ENCODE results near the gene DIAPH1.
A peak's percentile ranks its signal among the peaks of the same experiment; 100 is the strongest.

Gene DIAPH1

GRCh38 chr5:141560151-141560550 lies 58.6 kb downstream of the DIAPH1 start:
- no peak for DNase-seq

- no peak for DNase-seq
Measured at GRCh38 chr5:141559461-141559860, 59.3 kb downstream of the DIAPH1 start.

DNA sequence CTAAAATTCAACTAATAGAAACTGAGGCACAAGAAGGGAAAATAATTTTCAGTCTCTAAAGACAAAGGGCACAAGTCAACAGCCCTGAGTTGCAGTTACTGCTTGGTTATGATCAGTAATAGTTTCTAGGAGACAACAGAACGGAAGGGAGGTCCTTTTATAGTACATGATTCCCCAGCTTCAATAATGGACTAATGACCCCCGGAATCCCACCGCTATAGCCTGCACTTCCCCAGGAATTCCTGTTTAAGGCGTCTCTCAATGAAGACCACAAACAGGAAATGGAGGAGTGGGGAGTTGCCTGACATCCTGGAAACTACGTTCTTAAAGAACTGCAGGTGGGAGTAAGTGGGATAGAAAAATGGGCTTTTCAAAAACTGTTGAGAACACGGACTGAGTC lies 60.6 kb downstream of the DIAPH1 start:
- no peak for DNase-seq

DNA sequence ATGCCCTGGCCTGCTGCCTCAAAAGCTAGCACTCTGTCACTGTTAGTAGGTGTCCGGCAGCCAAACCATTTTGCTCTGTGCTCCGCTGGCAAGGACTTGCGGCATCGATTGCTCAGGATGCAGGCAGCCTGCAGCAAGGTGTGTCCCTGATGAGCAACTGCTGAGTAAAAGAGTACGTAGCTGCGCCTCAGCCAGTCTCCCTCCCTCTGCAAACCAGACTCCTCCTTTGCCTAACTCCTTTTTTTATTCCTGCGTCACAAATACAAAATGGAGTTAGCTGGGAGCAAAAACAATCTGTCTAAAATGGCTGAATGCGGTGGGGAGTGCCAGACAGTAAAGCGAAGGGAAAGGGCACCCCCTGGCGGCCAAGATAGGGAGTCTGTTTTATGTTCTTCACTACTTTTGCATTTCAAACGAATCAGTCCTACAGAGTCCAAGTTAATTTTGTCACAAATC lies 61.1 kb downstream of the DIAPH1 start:
- peak; percentile 83 for DNase-seq

DNA sequence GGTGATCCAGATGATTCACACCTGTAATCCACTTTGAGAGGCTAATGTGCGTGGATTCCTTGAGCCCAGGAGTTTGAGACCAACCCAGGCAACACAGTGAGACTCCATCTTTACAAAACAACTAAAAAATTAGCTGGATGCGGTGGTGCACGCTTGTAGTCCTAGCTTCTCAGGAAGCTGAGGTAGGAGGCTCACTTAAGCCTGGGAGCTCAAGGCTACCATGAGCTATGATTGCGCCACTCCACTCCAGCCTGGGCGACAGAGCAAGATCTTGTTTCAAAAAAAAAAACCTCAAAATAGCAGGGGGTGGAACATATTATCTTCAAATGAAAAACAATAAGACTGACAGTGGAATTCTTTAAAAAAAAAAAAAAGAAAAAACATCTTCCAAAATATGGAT lies 70.9 kb downstream of the DIAPH1 start:
- no peak for DNase-seq

- no peak for DNase-seq
Measured at GRCh38 chr5:141547488-141547887, 71.3 kb downstream of the DIAPH1 start.

- DNase-seq = no peak
Measured at GRCh38 chr5:141543053-141543452, 75.7 kb downstream of the DIAPH1 start.

DNA sequence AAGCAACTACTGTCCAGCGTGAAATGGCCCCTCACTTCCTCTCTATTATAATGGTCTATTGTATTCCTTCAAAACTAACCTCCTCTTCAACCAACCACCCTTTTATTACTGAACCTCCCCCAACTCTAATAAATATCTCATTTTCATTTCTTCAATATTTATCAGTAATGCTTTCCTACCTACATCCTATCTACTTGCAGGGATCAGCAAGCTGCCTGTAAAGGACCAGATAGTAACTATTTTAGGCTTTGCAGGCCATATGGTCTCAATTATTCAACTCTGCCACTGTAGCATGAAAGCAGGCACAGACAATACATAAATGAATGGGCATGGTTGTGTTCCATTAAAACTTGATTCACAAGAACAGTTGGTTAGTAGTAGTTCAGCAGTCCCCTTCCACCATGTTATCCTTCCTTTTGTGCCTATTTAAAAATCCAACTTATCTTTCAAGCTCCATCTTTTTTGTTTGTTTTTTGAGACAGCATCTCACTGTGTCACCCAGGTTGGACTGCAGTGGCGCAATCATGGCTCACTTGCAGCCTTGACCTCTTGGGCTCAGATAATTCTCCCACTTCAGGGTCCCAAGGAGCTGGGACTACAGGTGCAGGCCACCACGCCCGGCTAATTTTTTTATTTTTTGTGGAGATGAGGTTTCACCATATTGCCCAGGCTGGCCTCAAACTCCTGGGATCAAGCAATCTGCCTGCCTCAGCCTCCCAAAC lies 84.1 kb downstream of the DIAPH1 start:
- no peak for DNase-seq

DNA sequence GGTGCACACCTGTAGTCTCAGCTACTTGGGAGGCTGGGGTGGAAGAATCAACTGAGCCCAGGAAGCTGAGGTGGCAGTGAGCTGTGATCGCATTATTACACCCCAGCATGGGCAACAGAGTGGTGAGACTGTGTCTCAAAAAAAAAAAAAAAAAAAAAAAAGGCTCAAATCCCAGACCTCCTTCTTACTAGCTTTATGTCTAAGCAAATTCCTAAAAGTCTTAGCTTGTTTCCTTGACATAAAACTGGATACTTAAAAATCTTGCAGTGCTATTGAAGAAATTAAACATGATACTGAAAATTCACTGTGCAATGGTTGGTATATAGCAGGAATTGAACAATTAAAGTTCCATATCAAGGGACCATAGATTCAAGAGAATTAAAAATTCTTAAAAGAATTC lies 84.9 kb downstream of the DIAPH1 start:
- DNase-seq = no peak

DNA sequence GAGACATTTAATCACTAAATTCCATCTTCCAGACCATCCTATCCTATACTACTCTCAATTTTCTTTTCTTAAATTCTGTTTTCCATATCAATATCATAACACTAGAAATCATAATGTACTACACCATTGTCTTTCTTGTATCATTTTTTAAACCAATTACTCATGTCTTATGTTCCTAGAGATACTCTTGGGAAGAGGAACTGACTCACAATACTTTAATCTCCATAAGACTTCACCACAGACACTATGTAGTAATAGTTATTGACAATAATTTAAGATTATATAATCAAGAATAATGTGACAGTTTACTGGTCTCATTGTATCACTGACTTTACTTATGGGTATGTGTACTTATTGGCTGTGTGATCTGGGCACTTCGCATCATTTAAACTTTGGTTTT lies 86.1 kb downstream of the DIAPH1 start:
- no peak for DNase-seq

GRCh38 chr5:141529873-141530272 lies 88.9 kb downstream of the DIAPH1 start:
- no peak for DNase-seq

- DNase-seq = no peak
Measured at GRCh38 chr5:141529002-141529401, 89.8 kb downstream of the DIAPH1 start.

- DNase-seq = no peak
Measured at GRCh38 chr5:141528291-141528984, 90.4 kb downstream of the DIAPH1 start.

GRCh38 chr5:141527426-141527825 lies 91.4 kb downstream of the DIAPH1 start:
- DNase-seq = no peak

DNA sequence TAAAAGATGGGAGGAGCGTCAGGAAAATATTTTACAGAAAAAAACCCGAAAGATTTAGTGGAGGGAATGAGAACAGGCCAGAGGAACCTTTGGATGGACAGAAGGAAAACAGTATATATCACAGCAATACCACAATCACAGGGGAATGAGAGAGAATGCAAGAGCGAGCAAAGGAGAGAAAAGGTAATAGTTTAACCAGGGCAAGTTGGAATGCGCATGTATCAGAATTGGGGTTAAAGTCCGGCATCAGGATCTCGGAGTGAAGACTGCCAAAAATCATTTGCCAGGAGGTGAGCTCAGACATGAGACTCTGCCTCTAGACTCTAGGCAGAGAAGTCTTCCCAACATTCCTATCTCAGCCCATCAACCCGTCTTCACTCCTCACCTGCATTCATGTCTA lies 93.1 kb downstream of the DIAPH1 start:
- no peak for DNase-seq

DNA sequence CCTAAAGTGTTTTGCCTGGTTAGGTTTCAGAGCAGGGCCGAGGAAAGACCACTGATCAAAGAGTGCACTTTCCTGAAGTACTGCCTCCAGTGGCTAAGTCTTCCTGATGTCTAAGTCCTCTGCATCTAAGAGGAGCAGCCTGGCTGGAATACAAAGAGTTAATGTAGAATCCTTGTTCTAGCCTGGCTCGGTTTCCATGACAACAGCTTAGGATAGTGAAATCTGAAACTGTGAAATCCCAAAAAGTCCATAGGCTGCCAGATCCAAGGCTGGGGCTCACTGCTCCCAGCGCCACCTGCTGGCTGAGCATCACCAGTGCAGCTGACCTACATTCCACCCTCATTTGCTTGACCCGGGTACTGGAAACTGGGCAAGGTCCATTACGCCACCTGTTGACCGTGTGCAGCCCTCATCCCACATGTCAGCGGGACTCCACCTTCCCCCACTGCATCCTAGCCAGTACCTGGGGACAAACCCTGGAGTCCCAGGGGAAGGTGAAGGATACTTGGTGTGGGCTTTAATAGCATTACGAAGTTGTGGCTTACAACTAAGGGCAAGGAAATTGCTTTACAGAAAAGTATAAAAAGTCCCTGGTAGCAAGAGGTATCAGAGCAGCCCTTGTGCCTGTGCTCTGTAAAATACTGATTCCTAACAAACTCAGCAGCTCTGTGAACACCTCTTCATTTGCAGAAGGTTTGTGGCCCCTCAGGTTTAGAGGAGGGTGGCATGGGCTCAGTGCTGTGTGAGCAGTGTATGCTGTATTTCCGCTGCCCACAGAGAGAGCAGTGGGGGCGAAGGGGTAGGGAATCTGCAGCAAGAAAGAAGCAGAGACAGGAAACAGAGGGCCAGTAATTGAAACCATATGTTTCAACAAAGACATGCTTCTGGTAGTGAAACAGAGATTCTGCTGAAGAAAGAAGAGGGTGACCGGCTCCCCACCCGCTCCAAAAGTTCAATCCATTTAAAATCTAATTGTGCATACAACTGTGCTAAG lies 93.9 kb downstream of the DIAPH1 start:
- DNase-seq = peak; percentile 52

- DNase-seq = no peak
Measured at GRCh38 chr5:141523991-141524390, 94.8 kb downstream of the DIAPH1 start.

- DNase-seq = no peak
Measured at GRCh38 chr5:141522301-141522700, 96.5 kb downstream of the DIAPH1 start.

DNA sequence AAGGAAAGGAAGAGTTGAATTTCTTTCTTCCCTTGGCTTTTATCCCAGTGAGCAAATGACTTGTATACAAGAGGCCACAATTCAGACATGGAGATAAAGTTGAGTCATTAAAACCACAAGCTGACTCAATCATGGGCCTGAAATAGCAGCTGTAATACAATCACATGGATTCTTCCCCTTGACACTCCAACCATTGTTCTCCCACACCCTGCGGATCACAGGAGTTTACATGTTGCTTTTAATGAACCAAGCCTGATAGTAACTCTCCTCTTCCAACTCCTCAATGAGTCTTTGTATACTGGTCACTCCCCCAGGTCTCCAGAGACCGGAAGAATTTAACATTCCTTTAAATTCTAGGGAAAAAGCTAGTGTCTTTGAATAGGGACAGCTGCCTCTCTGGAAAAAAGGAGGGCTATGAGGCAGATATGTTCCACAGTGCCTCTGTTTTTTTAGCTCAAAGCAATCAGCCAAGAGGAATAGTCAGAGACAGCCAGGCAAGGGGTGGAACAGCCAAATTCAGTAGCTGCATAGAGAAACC lies 97.5 kb downstream of the DIAPH1 start:
- no peak for DNase-seq

DNA sequence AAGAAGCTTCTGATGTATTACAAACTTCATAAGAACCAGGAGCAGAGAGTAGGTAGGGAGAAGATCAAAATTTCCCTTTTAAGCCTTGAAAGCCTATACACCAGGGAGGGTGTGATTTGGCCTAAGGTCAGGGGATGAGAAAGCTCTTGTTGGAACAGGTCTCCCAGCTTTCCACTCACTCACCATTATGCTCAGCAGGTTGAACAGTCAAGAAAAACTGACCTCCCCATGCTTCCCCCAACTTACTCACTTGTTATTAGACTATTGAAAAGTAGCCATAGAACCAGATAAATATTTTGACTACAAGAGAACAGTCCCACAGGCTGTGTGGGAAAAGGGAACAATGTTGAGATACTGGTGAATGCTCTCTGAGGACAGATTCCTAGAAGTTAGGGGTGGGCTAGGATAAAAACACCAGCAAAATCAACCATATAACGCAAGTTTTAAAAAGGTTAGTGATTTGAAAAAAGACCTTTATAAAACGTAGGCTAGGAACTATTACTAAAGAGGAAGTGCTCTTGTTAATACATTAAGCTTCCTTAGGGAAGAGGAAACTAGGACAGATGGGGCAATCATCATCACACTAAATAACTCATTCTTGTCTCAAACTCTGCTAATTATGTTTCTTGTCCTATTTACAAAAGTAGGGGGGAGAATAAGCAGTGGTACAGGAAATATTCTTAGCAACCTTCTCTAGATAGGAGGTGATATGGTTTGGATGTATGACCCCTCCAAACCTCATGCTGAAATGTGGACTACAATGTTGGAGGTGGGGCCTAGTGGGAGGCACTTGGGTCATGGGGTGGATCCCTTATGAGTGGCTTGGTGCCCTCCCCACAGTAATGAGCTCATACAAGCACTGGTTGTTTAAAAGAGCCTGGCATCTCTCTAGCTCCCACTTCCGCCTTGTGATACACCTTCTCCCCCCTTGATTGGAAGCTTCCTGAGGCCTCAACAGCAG lies 98.9 kb downstream of the DIAPH1 start:
- no peak for DNase-seq

DNA sequence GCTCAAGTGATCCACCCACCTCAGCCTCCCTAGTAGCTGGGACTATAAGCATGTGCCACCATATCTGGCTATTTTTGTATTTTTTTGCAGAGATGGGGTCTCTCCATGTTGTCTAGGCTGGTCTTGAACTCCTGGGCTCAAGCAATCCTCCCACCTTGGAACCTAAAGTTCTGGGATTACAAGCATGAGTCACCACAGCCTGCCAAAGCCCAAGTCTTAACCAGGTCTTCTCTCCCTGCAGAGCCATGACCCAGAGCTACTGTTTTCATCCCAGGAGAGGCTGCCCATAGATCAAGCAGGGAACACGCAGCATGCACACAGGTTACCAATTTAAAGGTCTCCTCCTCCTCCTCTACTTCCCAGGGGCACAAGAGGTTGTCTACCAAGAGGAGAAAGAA lies 100.2 kb downstream of the DIAPH1 start:
- DNase-seq = no peak

All from stimulated activated CD4-positive, alpha-beta T cell treated with anti-CD3 and anti-CD28 coated beads, Interleukin-4, amount 100 ng/mL, for 24 hours (primary cell).